H1 (cell line): ENCODE data around the gene ARID5B. TPM values are rescaled to one million over a fixed set of nuclear protein-coding genes. Genes with fewer than 3 reads are reported as not detected.

ENCODE experiments used
- CTCF ChIA-PET: fragments of 300-600 bp; sonication (Branson Sonifier 250); formaldehyde crosslinking; loops from one replicate; lab custom pipeline; 2021; ENCODE audit not compliant: partially characterized antibody; lab: Charles Lee
- POLR2A ChIA-PET: fragments of 300-600 bp; sonication (Branson Sonifier 250); formaldehyde crosslinking; loops from one replicate; lab custom pipeline; 2021; ENCODE audit warnings: inconsistent platforms; ENCODE audit not compliant: partially characterized antibody; lab: Charles Lee
- DNase-seq, 2 experiments: peaks; one replicate each; pipeline versions ENCODE4 v3.0.0 to v3.0.0-alpha.2; 2010 to 2022; ENCODE audit warnings: low spot score in 2 of 2, low read depth in 1 of 2, mixed read lengths in 1 of 2
- FAIRE-seq: peaks from 2 replicates; lab custom pipeline; 2011; peaks lifted over from hg19 to GRCh38; lab: Jason Lieb, UNC
- H2AFZ ChIP-seq: 2 replicates; pipeline ENCODE4 v1.8.1; 2012; ENCODE audit warnings: low read length, inconsistent platforms
- H2AK5ac ChIP-seq: 2 replicates; pipeline ENCODE4 v1.6.1; 2013; ENCODE audit warnings: low read depth, low read length
- H2BK120ac ChIP-seq: replicated peaks from 2 replicates; pipeline ENCODE3; 2013; ENCODE audit warnings: low read depth, low read length, inconsistent platforms
- H2BK12ac ChIP-seq: 2 replicates; pipeline ENCODE4 v1.6.1; 2013; ENCODE audit warnings: low read depth, low read length
- H2BK15ac ChIP-seq: 2 replicates; pipeline ENCODE4 v1.6.1; 2013; ENCODE audit warnings: low read length
- H2BK20ac ChIP-seq: 2 replicates; pipeline ENCODE4 v1.6.1; 2013; ENCODE audit warnings: low read length
- H2BK5ac ChIP-seq: 2 replicates; pipeline ENCODE4 v1.6.1; 2013; ENCODE audit warnings: low read depth, low read length
- H3K14ac ChIP-seq: 2 replicates; pipeline ENCODE4 v1.6.1; 2013; ENCODE audit warnings: inconsistent platforms; ENCODE audit not compliant: insufficient read length
- H3K18ac ChIP-seq: 2 replicates; pipeline ENCODE4 v1.6.1; 2013; ENCODE audit warnings: low read length; ENCODE audit errors: extremely low read depth
- H3K23ac ChIP-seq: 2 replicates; pipeline ENCODE4 v1.6.1; 2013; ENCODE audit warnings: inconsistent platforms; ENCODE audit not compliant: insufficient read length
- H3K23me2 ChIP-seq: 2 replicates; pipeline ENCODE4 v1.6.1; 2013; ENCODE audit warnings: low read depth, low read length
- H3K27ac ChIP-seq: 2 replicates; pipeline ENCODE4 v1.6.1; 2011; ENCODE audit warnings: low read depth, low read length, inconsistent platforms
- H3K27me3 ChIP-seq, 4 experiments: replicated peaks in 1 of 4; 1 replicate in 1 of 4; 2 replicates in 3 of 4; pipeline versions ENCODE4 v1.6.1 to v1.8.1; 2011 to 2013; ENCODE audit warnings: low read length in 3 of 4, mild to moderate bottlenecking in 3 of 4, inconsistent platforms in 2 of 4, mixed read lengths in 2 of 4, moderate library complexity in 1 of 4; ENCODE audit not compliant: control insufficient read depth in 3 of 4, insufficient read depth in 3 of 4; ENCODE audit errors: extremely low read depth in 1 of 4
- H3K36me3 ChIP-seq, 4 experiments: 2 replicates each; pipeline versions ENCODE4 v1.6.1 to v1.8.1; 2011 to 2013; ENCODE audit warnings: mild to moderate bottlenecking in 4 of 4, low read length in 3 of 4, moderate library complexity in 2 of 4, control low read depth in 1 of 4, inconsistent platforms in 1 of 4; ENCODE audit not compliant: insufficient read depth in 4 of 4, control insufficient read depth in 2 of 4
- H3K4ac ChIP-seq: replicated peaks from 2 replicates; pipeline ENCODE3; 2013; ENCODE audit warnings: low read length, low read depth, mixed read lengths, inconsistent platforms; ENCODE audit not compliant: insufficient read length
- H3K4me1 ChIP-seq, 4 experiments: replicated peaks in 1 of 4; 1 replicate in 1 of 4; 2 replicates in 3 of 4; pipeline versions ENCODE4 v1.6.1 to v1.8.1; 2011 to 2013; ENCODE audit warnings: low read length in 3 of 4, inconsistent platforms in 2 of 4, mixed read lengths in 1 of 4; ENCODE audit not compliant: insufficient read depth in 4 of 4, control insufficient read depth in 3 of 4
- H3K4me2 ChIP-seq, 2 experiments: 2 replicates each; pipeline versions ENCODE4 v1.6.1 to v1.8.1; 2011 to 2013; ENCODE audit warnings: low read depth in 2 of 2, low read length in 2 of 2, control low read depth in 1 of 2, inconsistent platforms in 1 of 2, mild to moderate bottlenecking in 1 of 2; ENCODE audit not compliant: insufficient read depth in 1 of 2
- H3K4me3 ChIP-seq, 4 experiments: fragments of 200-600, 300-600 bp in 1 of 4; sonication (generic), shearing (Covaris generic), sonication (Bioruptor Twin) in 1 of 4; 2 replicates each; pipeline versions ENCODE4 v1.5.1 to v1.8.1; 2011 to 2016; ENCODE audit warnings: low read length in 4 of 4, low read depth in 3 of 4, control low read depth in 2 of 4, inconsistent platforms in 2 of 4, mild to moderate bottlenecking in 2 of 4, mixed read lengths in 1 of 4, moderate library complexity in 1 of 4; ENCODE audit not compliant: insufficient read depth in 2 of 4; ENCODE audit errors: extremely low read depth in 1 of 4
- H3K56ac ChIP-seq: replicated peaks from 2 replicates; pipeline ENCODE3; 2013; ENCODE audit warnings: low read depth, mild to moderate bottlenecking, mixed read lengths, low read length, inconsistent platforms; ENCODE audit not compliant: insufficient read length
- H3K79me1 ChIP-seq: 2 replicates; pipeline ENCODE4 v1.6.1; 2013; ENCODE audit warnings: low read depth, low read length, control low read depth
- H3K79me2 ChIP-seq, 2 experiments: 2 replicates each; pipeline versions ENCODE4 v1.6.1 to v1.8.1; 2012 to 2013; ENCODE audit warnings: low read length in 2 of 2, mild to moderate bottlenecking in 2 of 2, inconsistent platforms in 1 of 2; ENCODE audit not compliant: insufficient read depth in 2 of 2, control insufficient read depth in 1 of 2
- H3K9ac ChIP-seq, 4 experiments: replicated peaks in 1 of 4; 1 replicate in 1 of 4; 2 replicates in 3 of 4; pipeline versions ENCODE4 v1.6.1 to v1.8.1; 2011 to 2013; ENCODE audit warnings: low read depth in 3 of 4, low read length in 3 of 4, control low read depth in 2 of 4, mild to moderate bottlenecking in 2 of 4, moderate library complexity in 2 of 4, inconsistent platforms in 1 of 4; ENCODE audit errors: extremely low read depth in 1 of 4
- H3K9me3 ChIP-seq, 2 experiments: 2 replicates each; pipeline versions ENCODE4 v1.6.1 to v1.8.1; 2012 to 2013; ENCODE audit warnings: mild to moderate bottlenecking in 2 of 2, moderate library complexity in 2 of 2, control low read depth in 1 of 2, inconsistent platforms in 1 of 2, low read depth in 1 of 2, low read length in 1 of 2, mixed read lengths in 1 of 2; ENCODE audit not compliant: insufficient read depth in 2 of 2
- H4K20me1 ChIP-seq, 2 experiments: replicated peaks in 1 of 2; 2 replicates each; pipeline versions ENCODE3 to v1.8.1; 2011 to 2013; ENCODE audit warnings: inconsistent platforms in 2 of 2, low read length in 2 of 2, mild to moderate bottlenecking in 1 of 2; ENCODE audit not compliant: insufficient read depth in 2 of 2, control insufficient read depth in 1 of 2
- H4K5ac ChIP-seq: 2 replicates; pipeline ENCODE4 v1.6.1; 2013; ENCODE audit warnings: low read length, low read depth, mixed read lengths, inconsistent platforms; ENCODE audit not compliant: insufficient read length
- H4K8ac ChIP-seq: 2 replicates; pipeline ENCODE4 v1.8.0; 2013; ENCODE audit warnings: mild to moderate bottlenecking, moderate library complexity, low read length, inconsistent platforms; ENCODE audit not compliant: insufficient read depth; ENCODE audit errors: extremely low read depth
- H4K91ac ChIP-seq: replicated peaks from 2 replicates; pipeline ENCODE3; 2013; ENCODE audit warnings: low read length, mixed read lengths, inconsistent platforms; ENCODE audit not compliant: insufficient read length
- ATF3 ChIP-seq: IDR thresholded peaks from 2 replicates; pipeline ENCODE4 v1.6.1; 2011; ENCODE audit warnings: low read depth, mild to moderate bottlenecking, low read length; ENCODE audit not compliant: insufficient read depth
- CEBPB ChIP-seq: IDR thresholded peaks from 2 replicates; pipeline ENCODE4 v1.6.1; 2012; ENCODE audit warnings: low read depth, low read length
- EGR1 ChIP-seq: IDR thresholded peaks from 2 replicates; pipeline ENCODE4 v1.6.1; 2011; ENCODE audit warnings: low read depth, low read length, borderline replicate concordance
- WGBS, 2 experiments: shearing (Covaris generic) in 1 of 2; methylation state at CpG; one replicate each; pipeline versions ENCODE4 v1.1.6 to v1.1.7; 2013 to 2015; ENCODE audit warnings: low lambda C conversion rate in 2 of 2, mixed read lengths in 2 of 2, inconsistent platforms in 1 of 2, low coverage in 1 of 2, missing lambda C conversion rate in 1 of 2; ENCODE audit not compliant: insufficient replicate concordance in 2 of 2, insufficient coverage in 1 of 2, insufficient read length in 1 of 2; ENCODE audit errors: extremely low coverage in 1 of 2, missing lambda C conversion rate in 1 of 2; 5-methylcytosine and 5-hydroxymethylcytosine counted together
- polyA plus RNA-seq, 7 experiments: library from polyadenylated mRNA; depleted of rRNA in 3 of 7; stranded (reverse) in 5 of 7; unstranded in 2 of 7; fragments of >200 nt in 5 of 7; fragments of 200-250 nt in 2 of 7; gene quantifications; 1 replicate in 5 of 7; 2 replicates in 1 of 7; 4 replicates in 1 of 7; pipeline versions ENCODE4 v1.2.1 to v1.2.3, GENCODE V29; 2011 to 2013; ENCODE audit warnings: missing spikeins in 2 of 7, mixed read lengths in 2 of 7
- total RNA-seq: library from RNA; stranded (reverse); fragmentation: NEBNext Ultra II Directional; extraction: Animal tissue kit (Norgen Biotek cat#: 25700); gene quantifications from 2 replicates; pipeline ENCODE4 v1.2.1, GENCODE V29; 2021

The ARID5B gene
- total and polyA plus RNA-seq, 2 of the 8 experiments (the other 6 are each of a cell fraction or from before 2014, with no cell fraction given), result 0.21 to 1.1 TPM

GRCh38 chr10:61962971-61963370, 61.5 kb downstream of the ARID5B start:
- no peak overlapping the region for H3K23ac ChIP-seq
- TF ChIP-seq ATF3 (no peak), EGR1 (no peak), CEBPB (no peak)
- H2AFZ ChIP-seq, result no peak overlapping the region
- no peak overlapping the region for H3K9ac ChIP-seq
- no peak for DNase-seq
- no peak overlapping the region for H2BK12ac ChIP-seq
- no peaks in the 10 kb centered on the region for H3K23me2 ChIP-seq
- 95% methylated on average over 4 of the region's 4 CpGs; no CpG with 5 or more reads in 1 of the 2 experiments for WGBS, 2 experiments
- H3K56ac ChIP-seq, result no peak overlapping the region
- H2AK5ac ChIP-seq, result no peak overlapping the region
- no peak overlapping the region for H4K8ac ChIP-seq
- H3K36me3 ChIP-seq, result no peaks in the 10 kb centered on the region
- H3K4me1 ChIP-seq, result peaks cover 0 to 4% (median 1%) of the 10 kb centered on the region in 4 experiments; a peak in 3 of 7 replicates
- no peaks in the 10 kb centered on the region for H3K27me3 ChIP-seq
- H4K20me1 ChIP-seq, result no peaks in the 10 kb centered on the region
- H3K9me3 ChIP-seq, result no peaks in the 10 kb centered on the region
- H2BK5ac ChIP-seq, result no peak overlapping the region
- CTCF ChIA-PET, result no interaction called here
- no peak overlapping the region for H4K5ac ChIP-seq
- H3K4ac ChIP-seq, result no peak overlapping the region
- no peaks in the 10 kb centered on the region for H3K79me2 ChIP-seq
- no peak overlapping the region for H2BK20ac ChIP-seq
- no peak overlapping the region for H2BK15ac ChIP-seq
- no peaks in the 10 kb centered on the region for H3K79me1 ChIP-seq
- H3K4me2 ChIP-seq, result no peak overlapping the region
- FAIRE-seq, result no peak
- no peak overlapping the region for H3K27ac ChIP-seq
- H3K14ac ChIP-seq, result no peak overlapping the region
- no peak overlapping the region for H3K4me3 ChIP-seq
- POLR2A ChIA-PET, result no interaction called here
- H4K91ac ChIP-seq, result no peak overlapping the region
- no peak overlapping the region for H3K18ac ChIP-seq
- H2BK120ac ChIP-seq, result no peak overlapping the region
